K562 (cell line): Measurements from ENCODE around the gene OIT3. TPM values are rescaled to one million over a fixed set of nuclear protein-coding genes. Genes with fewer than 3 reads are reported as not detected.
A peak's percentile ranks its signal among the peaks of the same experiment; 100 is the strongest.

ENCODE experiments used
- ATAC-seq: fragments of 200-7000 bp; cut with Tn5 transposase; 3 replicates; pipeline ENCODE4 v1.9.1; 2020; ENCODE audit warnings: moderate library complexity
- BruUV-seq: library from RNA; stranded (reverse); fragments of 400-500 nt; replicated peaks from 2 replicates; lab custom pipeline; 2021; lab: Mats Ljungman, UMichigan
- CTCF ChIA-PET: fragments of 300-600 bp; formaldehyde crosslinking; extraction: SDS; loops from one replicate; lab custom pipeline; 2021; ENCODE audit warnings: low intra/inter-chr PET ratio; lab: Yijun Ruan, JAX
- POLR2A ChIA-PET: fragments of 300-600, 350-650 bp; sonication (Branson Sonifier 250); formaldehyde crosslinking; extraction: SDS; loops from one replicate; lab custom pipeline; 2021; ENCODE audit warnings: antibody characterized with exemption, inconsistent platforms; lab: Yijun Ruan, JAX
- DNase-seq, 4 experiments: peaks; one replicate each; pipeline versions ENCODE4 v3.0.0 to v3.0.0-alpha.2; 2011 to 2018; ENCODE audit warnings: low spot score in 3 of 4, mixed read lengths in 3 of 4; ENCODE audit errors: extremely low read depth in 1 of 4
- FAIRE-seq: peaks from 2 replicates; lab custom pipeline; 2011; peaks lifted over from hg19 to GRCh38; lab: Jason Lieb, UNC
- H2AFZ ChIP-seq: 2 replicates; pipeline ENCODE4 v1.6.0; 2011; ENCODE audit warnings: low read depth, low read length, control low read depth, inconsistent platforms
- H3K27ac ChIP-seq: fragments of 200-600 bp; 3 replicates; pipeline ENCODE4 v1.8.0; 2011; ENCODE audit warnings: low read depth, mild to moderate bottlenecking, control low read depth, inconsistent platforms, low read length, moderate library complexity, mixed read lengths; ENCODE audit errors: extremely low read depth
- H3K27me3 ChIP-seq, 2 experiments: fragments of 300-600 bp in 1 of 2; 2 replicates in 1 of 2; 3 replicates in 1 of 2; pipeline versions ENCODE4 v1.6.0 to v1.8.0; 2011; ENCODE audit warnings: inconsistent platforms in 2 of 2, low read length in 2 of 2, mild to moderate bottlenecking in 1 of 2, mixed read lengths in 1 of 2, moderate library complexity in 1 of 2; ENCODE audit not compliant: control insufficient read depth in 2 of 2, insufficient read depth in 2 of 2
- H3K36me3 ChIP-seq: fragments of 300-600 bp; 3 replicates; pipeline ENCODE4 v1.8.0; 2011; ENCODE audit warnings: mild to moderate bottlenecking, low read length, inconsistent platforms; ENCODE audit not compliant: control insufficient read depth, insufficient read depth
- H3K4me1 ChIP-seq, 2 experiments: fragments of 200-600 bp in 1 of 2; replicated peaks in 1 of 2; 2 replicates in 1 of 2; 3 replicates in 1 of 2; pipeline versions ENCODE4 v1.5.1 to v1.8.0; 2011; ENCODE audit warnings: inconsistent platforms in 2 of 2, low read length in 2 of 2, mild to moderate bottlenecking in 1 of 2, mixed read lengths in 1 of 2, moderate library complexity in 1 of 2; ENCODE audit not compliant: control insufficient read depth in 2 of 2, insufficient read depth in 2 of 2
- H3K4me2 ChIP-seq: 2 replicates; pipeline ENCODE4 v1.6.1; 2011; ENCODE audit warnings: low read length, control low read depth, inconsistent platforms, mixed read lengths; ENCODE audit not compliant: insufficient read depth
- H3K4me3 ChIP-seq: fragments of 200-600 bp; sonication (generic), shearing (Covaris generic); 2 replicates; pipeline ENCODE4 v1.5.1; 2016; ENCODE audit warnings: control low read depth, inconsistent platforms
- H3K79me2 ChIP-seq: fragments of 200-600 bp; 3 replicates; pipeline ENCODE4 v1.8.0; 2011; ENCODE audit warnings: low read length, inconsistent platforms; ENCODE audit not compliant: control insufficient read depth, insufficient read depth
- H3K9ac ChIP-seq, 2 experiments: 2 replicates each; pipeline versions ENCODE4 v1.6.0 to v1.6.1; 2011; ENCODE audit warnings: low read depth in 2 of 2, low read length in 2 of 2, control low read depth in 1 of 2, inconsistent platforms in 1 of 2, mild to moderate bottlenecking in 1 of 2, mixed read lengths in 1 of 2; ENCODE audit not compliant: insufficient read depth in 1 of 2
- H3K9me1 ChIP-seq: one replicate; pipeline ENCODE4 v1.6.0; 2011; ENCODE audit warnings: inconsistent platforms, mild to moderate bottlenecking, low read length, moderate library complexity; ENCODE audit not compliant: control insufficient read depth, insufficient read depth
- H3K9me3 ChIP-seq: replicated peaks from 2 replicates; pipeline ENCODE4 v1.5.1; 2011; ENCODE audit warnings: low read depth, low read length, inconsistent platforms; ENCODE audit not compliant: control insufficient read depth, insufficient read depth
- H4K20me1 ChIP-seq: replicated peaks from 2 replicates; pipeline ENCODE4 v1.6.1; 2011; ENCODE audit warnings: low read length, inconsistent platforms, mixed read lengths; ENCODE audit not compliant: control insufficient read depth, insufficient read depth
- ARID3A ChIP-seq: IDR thresholded peaks from 2 replicates; pipeline ENCODE4 v1.6.1; 2012; ENCODE audit warnings: low read depth, low read length, improper control_type of control experiment, borderline replicate concordance
- CBX3 ChIP-seq, 2 experiments: IDR thresholded peaks; 1 replicate in 1 of 2; 2 replicates in 1 of 2; pipeline ENCODE4 v1.6.1; 2012; ENCODE audit warnings: inconsistent platforms in 2 of 2, low read length in 2 of 2, borderline replicate concordance in 1 of 2, control low read depth in 1 of 2
- DNMT1 ChIP-seq: fragments of 450-650 bp; IDR thresholded peaks from 2 replicates; pipeline ENCODE4 v1.6.1; 2016; ENCODE audit warnings: antibody characterized with exemption, mild to moderate bottlenecking
- GTF2A2 ChIP-seq: IDR thresholded peaks from 2 replicates; pipeline ENCODE4 v1.6.1; 2016; ENCODE audit warnings: mild to moderate bottlenecking, missing genetic modification characterization, missing compliant biosample characterization
- HDAC3 ChIP-seq: fragments of 450-650 bp; IDR thresholded peaks from 2 replicates; pipeline ENCODE4 v1.6.1; 2018; ENCODE audit warnings: borderline replicate concordance, mild to moderate bottlenecking, moderate library complexity; ENCODE audit not compliant: partially characterized antibody
- POLR3A ChIP-seq: IDR thresholded peaks from 2 replicates; pipeline ENCODE4 v1.6.1; 2011; ENCODE audit warnings: borderline replicate concordance, mild to moderate bottlenecking, moderate library complexity; ENCODE audit not compliant: insufficient read length, insufficient read depth; ENCODE audit errors: extremely low read depth
- ZNF316 ChIP-seq: fragments of 450-650 bp; IDR thresholded peaks from 2 replicates; pipeline ENCODE4 v1.6.1; 2016
- WGBS: fragments of 100-300 bp; shearing (Covaris generic); methylation state at CpG from one replicate; pipeline ENCODE4 v1.1.6; 2016; ENCODE audit warnings: low coverage, mixed read lengths; ENCODE audit not compliant: insufficient coverage; ENCODE audit errors: missing lambda C conversion rate; 5-methylcytosine and 5-hydroxymethylcytosine counted together
- in situ Hi-C: fragments of 300-500 bp; cut with MboI; formaldehyde crosslinking; loops from 4 replicates; pipeline ENCODE4 v1.15.0; 2018; ENCODE audit warnings: inconsistent platforms, mixed read lengths
- intact Hi-C: fragments of 100-400 bp; cut with micrococcal nuclease; formaldehyde crosslinking; loops from 2 replicates; pipeline ENCODE4 v1.14.2; 2022
- polyA plus RNA-seq, 8 experiments: library from polyadenylated mRNA; depleted of rRNA in 4 of 8; stranded (reverse) in 5 of 8; unstranded in 3 of 8; fragments of >200 nt; fragmentation: Nextera tagmentation in 2 of 8; fragmentation: Illumina TruSeq in 1 of 8; extraction: Ambion mirVana in 2 of 8; extraction: Trizol in 1 of 8; gene quantifications; 2 replicates each; pipeline versions ENCODE4 v1.2.1 to v1.2.3, GENCODE V29; 2011 to 2014; ENCODE audit warnings: inconsistent platforms in 1 of 8, missing spikeins in 1 of 8
- total RNA-seq, 7 experiments: library from RNA; depleted of rRNA in 6 of 7; stranded (reverse); fragments of >200 nt in 6 of 7; fragmentation: Illumina TruSeq in 2 of 7; extraction: Trizol in 2 of 7; gene quantifications; 2 replicates each; pipeline versions ENCODE4 v1.2.1 to v1.2.3, GENCODE V29; 2011 to 2021; ENCODE audit warnings: low replicate concordance in 1 of 7
- TF ChIP-seq, protein P1 (sequence below): fragments of 250-450 bp; sonication (Bioruptor Pico); IDR thresholded peaks from 2 replicates; pipeline ENCODE4 v1.5.0; 2021

OIT3 gene
- total and polyA plus RNA-seq, 9 of the 15 experiments (the other 6 are each of a cell fraction or from before 2014, with no cell fraction given) = not detected

GRCh38 chr10:72850861-72851260, 42.7 kb upstream of the OIT3 start (continued):
- TF ChIP-seq, protein P1, sequence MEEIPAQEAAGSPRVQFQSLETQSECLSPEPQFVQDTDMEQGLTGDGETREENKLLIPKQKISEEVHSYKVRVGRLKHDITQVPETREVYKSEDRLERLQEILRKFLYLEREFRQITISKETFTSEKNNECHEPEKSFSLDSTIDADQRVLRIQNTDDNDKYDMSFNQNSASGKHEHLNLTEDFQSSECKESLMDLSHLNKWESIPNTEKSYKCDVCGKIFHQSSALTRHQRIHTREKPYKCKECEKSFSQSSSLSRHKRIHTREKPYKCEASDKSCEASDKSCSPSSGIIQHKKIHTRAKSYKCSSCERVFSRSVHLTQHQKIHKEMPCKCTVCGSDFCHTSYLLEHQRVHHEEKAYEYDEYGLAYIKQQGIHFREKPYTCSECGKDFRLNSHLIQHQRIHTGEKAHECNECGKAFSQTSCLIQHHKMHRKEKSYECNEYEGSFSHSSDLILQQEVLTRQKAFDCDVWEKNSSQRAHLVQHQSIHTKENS (CRISPR knock-in tag) = no peak
- TF ChIP-seq POLR3A (no peak), DNMT1 (no peak), GTF2A2 (no peak), ARID3A (no peak)

- no peak overlapping the region for H2AFZ ChIP-seq
- no peaks in the 10 kb centered on the region for H3K36me3 ChIP-seq
- TF ChIP-seq ZNF316 (no peak), CBX3 (IDR thresholded peaks at IDR 0.05; ENCODE audit: borderline replicate concordance in 1 of 2, low read length in 2 of 2) (peak in 1 of 2 experiments; percentile 33; a peak in 1 of 3 replicates), HDAC3 (no peak)
- TF ChIP-seq, all 486 proteins: peak for 1
- ChIA-PET CTCF (no interaction called here), POLR2A (interaction anchor here (1.8 kb wide), 1 partner anchor 9 kb away, joined by 7 read pairs; no protein-coding TSS in a partner anchor)
- H3K9me1 ChIP-seq = no peaks in the 10 kb centered on the region
- H3K27ac ChIP-seq = no peak overlapping the region
- intact Hi-C loops = no loop called here
- ATAC-seq (no peak), FAIRE-seq (no peak), DNase-seq (no peak)
- in situ Hi-C loops = no loop called here
- H3K9ac ChIP-seq = no peak overlapping the region
- H3K4me2 ChIP-seq = no peak overlapping the region
- no peaks in the 10 kb centered on the region for H3K79me2 ChIP-seq
- WGBS = 36% methylated on average over 1 of the region's 1 CpG
- H4K20me1 ChIP-seq = no peaks in the 10 kb centered on the region
- peaks cover 5% of the 10 kb centered on the region; the same call in 1 of the 2 replicates for H3K9me3 ChIP-seq
- H3K4me1 ChIP-seq = no peaks in the 10 kb centered on the region
- BruUV-seq = no TSS peak
- no peaks in the 10 kb centered on the region for H3K27me3 ChIP-seq
- H3K4me3 ChIP-seq = no peak overlapping the region
Observed at GRCh38 chr10:72851509-72851908, 42.0 kb upstream of the OIT3 start.
